A673 (cell line): ENCODE results near the gene CARD18. TPM values are rescaled to one million over a fixed set of nuclear protein-coding genes. Genes with fewer than 3 reads are reported as not detected.

ENCODE experiments used
- BruUV-seq: library from RNA; stranded (reverse); fragments of 400-500 nt; replicated peaks from 2 replicates; lab custom pipeline; 2021; lab: Mats Ljungman, UMichigan
- CTCF ChIA-PET: fragments of 300-600 bp; sonication (Branson Sonifier 250); formaldehyde crosslinking; loops from one replicate; lab custom pipeline; 2022; ENCODE audit warnings: antibody characterized with exemption; lab: Charles Lee
- POLR2A ChIA-PET: fragments of 300-600 bp; sonication (Branson Sonifier 250); formaldehyde crosslinking; loops from one replicate; lab custom pipeline; 2022; ENCODE audit warnings: antibody characterized with exemption; ENCODE audit not compliant: low non-redundant PET; lab: Charles Lee
- DNase-seq: peaks from one replicate; pipeline ENCODE4 v3.0.0-alpha.2; 2015; ENCODE audit warnings: low spot score
- H3K27ac ChIP-seq: fragments of 200-600 bp; sonication (generic); 2 replicates; pipeline ENCODE4 v1.5.1; 2016; ENCODE audit warnings: mixed run types, low read depth, mild to moderate bottlenecking, mixed read lengths, antibody characterized with exemption, low read length; ENCODE audit not compliant: poor library complexity, severe bottlenecking
- H3K27me3 ChIP-seq: fragments of 200-600 bp; sonication (generic); replicated peaks from 2 replicates; pipeline ENCODE4 v1.6.1; 2017; ENCODE audit warnings: mixed run types, low read depth, mild to moderate bottlenecking, mixed read lengths, antibody characterized with exemption, low read length; ENCODE audit not compliant: insufficient read depth, poor library complexity
- H3K36me3 ChIP-seq: fragments of 200-600 bp; sonication (generic); 2 replicates; pipeline ENCODE4 v1.6.1; 2016; ENCODE audit warnings: mixed run types, mild to moderate bottlenecking, mixed read lengths, antibody characterized with exemption, low read length; ENCODE audit not compliant: insufficient read depth, poor library complexity, severe bottlenecking
- H3K4me1 ChIP-seq: fragments of 200-600 bp; sonication (generic); 2 replicates; pipeline ENCODE4 v1.6.1; 2017; ENCODE audit warnings: mixed run types, mild to moderate bottlenecking, mixed read lengths, antibody characterized with exemption, low read length; ENCODE audit not compliant: insufficient read depth, poor library complexity, severe bottlenecking
- H3K4me3 ChIP-seq: fragments of 200-600 bp; sonication (generic); 2 replicates; pipeline ENCODE4 v1.5.1; 2016; ENCODE audit warnings: low read depth, mixed run types, mild to moderate bottlenecking, mixed read lengths, low read length; ENCODE audit not compliant: poor library complexity, severe bottlenecking
- H3K9me3 ChIP-seq: fragments of 200-600 bp; sonication (generic); 2 replicates; pipeline ENCODE4 v1.6.1; 2016; ENCODE audit warnings: mixed run types, low read depth, mild to moderate bottlenecking, mixed read lengths, antibody characterized with exemption, low read length; ENCODE audit not compliant: poor library complexity, severe bottlenecking
- EZH2 ChIP-seq: fragments of 200-600 bp; sonication (generic); IDR thresholded peaks from 2 replicates; pipeline ENCODE4 v1.6.1; 2017; ENCODE audit warnings: borderline replicate concordance, low read depth, mild to moderate bottlenecking, mixed read lengths, antibody characterized with exemption, low read length; ENCODE audit not compliant: poor library complexity, severe bottlenecking
- intact Hi-C: fragments of 100-400 bp; cut with micrococcal nuclease; formaldehyde crosslinking; loops from one replicate; pipeline ENCODE4 v1.10.0; 2022; ENCODE audit not compliant: unreplicated experiment
- total RNA-seq: library from RNA; stranded (reverse); gene quantifications from 2 replicates; pipeline ENCODE4 v1.2.3, GENCODE V29; 2021
- TF ChIP-seq, protein P1 (sequence below): fragments of 300-800, 200-600 bp; sonication (generic); conservative IDR thresholded peaks from 2 replicates; pipeline ENCODE4 v1.5.1; 2017; ENCODE audit warnings: low read depth, mild to moderate bottlenecking, antibody characterized with exemption, low read length, moderate library complexity, mixed read lengths

The CARD18 gene
- total RNA-seq, 1 experiment from 2014 or later = not detected

DNA sequence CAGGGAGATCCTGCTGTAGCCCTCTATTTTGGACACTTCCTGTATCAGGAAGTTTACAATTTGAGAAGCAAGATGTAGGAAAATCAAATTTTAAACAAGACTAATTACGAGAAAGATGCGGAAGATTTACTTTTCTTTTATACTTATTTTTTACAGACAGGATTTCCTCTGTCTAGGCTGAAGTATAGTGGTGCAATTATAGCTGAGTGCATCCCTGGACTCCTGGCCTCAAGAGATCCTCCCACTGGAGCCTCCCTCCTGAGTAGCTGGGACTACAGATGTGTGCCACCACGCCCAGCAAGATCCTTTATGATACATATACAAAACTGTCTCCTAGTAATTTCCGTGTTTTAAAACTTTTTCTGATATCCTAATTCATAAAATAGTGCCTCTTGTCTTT, 17.2 kb upstream of the CARD18 start:
- peak; percentile 68 for DNase-seq
- H3K4me1 ChIP-seq = peaks cover 7% of the 10 kb centered on the region
- H3K36me3 ChIP-seq = no peaks in the 10 kb centered on the region
- no TSS peak for BruUV-seq
- CTCF ChIA-PET = no interaction called here
- H3K4me3 ChIP-seq = no peak overlapping the region
- POLR2A ChIA-PET = no interaction called here
- no peak for TF ChIP-seq EZH2
- TF ChIP-seq, protein P1, sequence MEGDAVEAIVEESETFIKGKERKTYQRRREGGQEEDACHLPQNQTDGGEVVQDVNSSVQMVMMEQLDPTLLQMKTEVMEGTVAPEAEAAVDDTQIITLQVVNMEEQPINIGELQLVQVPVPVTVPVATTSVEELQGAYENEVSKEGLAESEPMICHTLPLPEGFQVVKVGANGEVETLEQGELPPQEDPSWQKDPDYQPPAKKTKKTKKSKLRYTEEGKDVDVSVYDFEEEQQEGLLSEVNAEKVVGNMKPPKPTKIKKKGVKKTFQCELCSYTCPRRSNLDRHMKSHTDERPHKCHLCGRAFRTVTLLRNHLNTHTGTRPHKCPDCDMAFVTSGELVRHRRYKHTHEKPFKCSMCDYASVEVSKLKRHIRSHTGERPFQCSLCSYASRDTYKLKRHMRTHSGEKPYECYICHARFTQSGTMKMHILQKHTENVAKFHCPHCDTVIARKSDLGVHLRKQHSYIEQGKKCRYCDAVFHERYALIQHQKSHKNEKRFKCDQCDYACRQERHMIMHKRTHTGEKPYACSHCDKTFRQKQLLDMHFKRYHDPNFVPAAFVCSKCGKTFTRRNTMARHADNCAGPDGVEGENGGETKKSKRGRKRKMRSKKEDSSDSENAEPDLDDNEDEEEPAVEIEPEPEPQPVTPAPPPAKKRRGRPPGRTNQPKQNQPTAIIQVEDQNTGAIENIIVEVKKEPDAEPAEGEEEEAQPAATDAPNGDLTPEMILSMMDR = no peak
- intact Hi-C loops = no loop called here
- H3K27me3 ChIP-seq = no peaks in the 10 kb centered on the region
- H3K27ac ChIP-seq = no peak overlapping the region
- no peaks in the 10 kb centered on the region for H3K9me3 ChIP-seq

DNA sequence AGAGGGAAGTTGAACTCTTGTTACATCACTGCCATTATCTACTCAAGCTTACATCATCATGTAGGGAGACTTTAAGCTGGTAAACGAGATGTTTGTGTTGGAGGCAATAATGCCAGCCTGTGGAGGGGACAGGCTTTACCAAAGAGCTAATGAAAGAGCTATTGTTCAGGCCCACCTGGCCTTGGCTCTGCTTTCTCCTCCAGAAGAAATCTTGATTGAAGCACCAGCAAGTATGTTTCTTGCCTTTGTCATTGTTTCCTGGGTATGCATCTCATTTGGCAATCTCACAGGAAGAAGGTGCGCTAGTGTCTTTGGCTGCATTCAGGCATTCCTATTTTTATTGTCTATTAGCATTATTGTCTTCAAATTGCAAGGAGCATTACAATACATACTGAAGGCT, 16.7 kb upstream of the CARD18 start:
- no peaks in the 10 kb centered on the region for H3K27me3 ChIP-seq
- H3K4me3 ChIP-seq = no peak overlapping the region
- POLR2A ChIA-PET = no interaction called here
- BruUV-seq = no TSS peak
- DNase-seq = peak; percentile 40
- H3K4me1 ChIP-seq = peaks cover 7% of the 10 kb centered on the region
- TF ChIP-seq EZH2 = no peak
- TF ChIP-seq, protein P1 = no peak
- no peaks in the 10 kb centered on the region for H3K9me3 ChIP-seq
- CTCF ChIA-PET = no interaction called here
- intact Hi-C loops = no loop called here
- H3K36me3 ChIP-seq = no peaks in the 10 kb centered on the region
- no peak overlapping the region for H3K27ac ChIP-seq

DNA sequence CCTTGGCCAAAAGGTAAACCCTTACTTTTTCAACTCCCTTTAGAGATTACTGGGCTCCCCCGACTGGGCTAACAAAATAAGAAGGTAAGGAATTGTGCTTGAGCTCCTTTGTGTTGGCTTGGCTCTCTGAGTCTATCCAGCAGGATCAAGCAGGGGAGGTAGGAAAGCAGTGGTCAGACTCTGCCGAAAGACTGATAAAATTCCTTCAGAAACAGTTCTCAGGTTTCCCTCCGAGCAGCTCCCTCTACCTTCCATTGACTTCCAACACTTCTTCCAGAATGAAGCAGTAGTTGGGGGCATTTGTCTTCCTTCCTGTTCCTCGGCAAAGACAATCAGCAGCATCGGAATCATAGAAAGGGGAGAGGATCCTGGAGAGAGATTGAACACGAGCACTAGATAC, 16.1 kb upstream of the CARD18 start:
- H3K4me1 ChIP-seq = peaks cover 7% of the 10 kb centered on the region
- no peaks in the 10 kb centered on the region for H3K27me3 ChIP-seq
- intact Hi-C loops = no loop called here
- H3K36me3 ChIP-seq = no peaks in the 10 kb centered on the region
- TF ChIP-seq, protein P1 = no peak
- no peak for TF ChIP-seq EZH2
- no peak overlapping the region for H3K27ac ChIP-seq
- POLR2A ChIA-PET = no interaction called here
- CTCF ChIA-PET = no interaction called here
- BruUV-seq = no TSS peak
- no peak for DNase-seq
- no peaks in the 10 kb centered on the region for H3K9me3 ChIP-seq
- no peak overlapping the region for H3K4me3 ChIP-seq
